H9 (cell line): Measurements from ENCODE around the gene ZNF813. TPM values are rescaled to one million over a fixed set of nuclear protein-coding genes. Genes with fewer than 3 reads are reported as not detected.
A peak's percentile ranks its signal among the peaks of the same experiment; 100 is the strongest.
"Not testable (repeated sequence)": the region's sequence is repeated elsewhere in the genome, so short reads cannot be mapped to it uniquely, and the experiment has no call there.

Source experiments
- DNase-seq: peaks from one replicate; pipeline ENCODE4 v3.0.0-alpha.2; 2017
- H2AFZ ChIP-seq: one replicate; pipeline ENCODE4 v1.6.1; 2013; ENCODE audit warnings: mild to moderate bottlenecking, low read length, control low read depth, moderate library complexity
- H2AK5ac ChIP-seq: 2 replicates; pipeline ENCODE4 v1.6.1; 2013; ENCODE audit warnings: low read length, control low read depth, mixed read lengths; ENCODE audit not compliant: insufficient read length
- H2BK120ac ChIP-seq: one replicate; pipeline ENCODE4 v1.6.1; 2013; ENCODE audit warnings: low read depth, mild to moderate bottlenecking, low read length, control low read depth, inconsistent platforms; ENCODE audit not compliant: poor library complexity, severe bottlenecking
- H2BK12ac ChIP-seq: 2 replicates; pipeline ENCODE4 v1.6.1; 2013; ENCODE audit warnings: low read length, control low read depth, mixed read lengths, low read depth; ENCODE audit not compliant: insufficient read length
- H2BK15ac ChIP-seq: 2 replicates; pipeline ENCODE4 v1.6.1; 2013; ENCODE audit warnings: low read depth, low read length, control low read depth
- H2BK20ac ChIP-seq: one replicate; pipeline ENCODE4 v1.6.1; 2013; ENCODE audit warnings: low read depth, mild to moderate bottlenecking, low read length, control low read depth, inconsistent platforms; ENCODE audit not compliant: poor library complexity, severe bottlenecking
- H2BK5ac ChIP-seq: 2 replicates; pipeline ENCODE4 v1.6.1; 2013; ENCODE audit warnings: low read length, control low read depth, mixed read lengths; ENCODE audit not compliant: insufficient read length
- H3K14ac ChIP-seq: 2 replicates; pipeline ENCODE4 v1.6.1; 2013; ENCODE audit warnings: low read length, control low read depth; ENCODE audit not compliant: insufficient read depth
- H3K18ac ChIP-seq: 2 replicates; pipeline ENCODE4 v1.6.1; 2013; ENCODE audit warnings: low read depth, mild to moderate bottlenecking, mixed read lengths, low read length, control low read depth; ENCODE audit not compliant: insufficient read length
- H3K23ac ChIP-seq: 2 replicates; pipeline ENCODE4 v1.6.1; 2013; ENCODE audit warnings: low read length, control low read depth, mixed read lengths, low read depth; ENCODE audit not compliant: insufficient read length
- H3K23me2 ChIP-seq: 2 replicates; pipeline ENCODE4 v1.6.1; 2013; ENCODE audit warnings: low read depth, mild to moderate bottlenecking, mixed read lengths, low read length, control low read depth; ENCODE audit not compliant: insufficient read length, poor library complexity, severe bottlenecking
- H3K27ac ChIP-seq: 2 replicates; pipeline ENCODE4 v1.5.1; 2013; ENCODE audit warnings: low read length, control low read depth, mixed read lengths, low read depth; ENCODE audit not compliant: insufficient read length
- H3K27me3 ChIP-seq: 2 replicates; pipeline ENCODE4 v1.6.1; 2013; ENCODE audit warnings: low read length, control low read depth, inconsistent platforms; ENCODE audit not compliant: insufficient read depth
- H3K4ac ChIP-seq: 2 replicates; pipeline ENCODE4 v1.6.1; 2013; ENCODE audit warnings: low read depth, mild to moderate bottlenecking, control low read depth, inconsistent platforms, low read length, moderate library complexity
- H3K4me1 ChIP-seq: 2 replicates; pipeline ENCODE4 v1.6.1; 2013; ENCODE audit warnings: low read length, control low read depth, inconsistent platforms; ENCODE audit not compliant: insufficient read depth
- H3K4me2 ChIP-seq: 2 replicates; pipeline ENCODE4 v1.6.1; 2013; ENCODE audit warnings: low read length, control low read depth, mixed read lengths; ENCODE audit not compliant: insufficient read length, insufficient read depth
- H3K56ac ChIP-seq: 2 replicates; pipeline ENCODE4 v1.6.1; 2013; ENCODE audit warnings: low read depth, mild to moderate bottlenecking, mixed read lengths, low read length, control low read depth; ENCODE audit not compliant: insufficient read length
- H3K79me1 ChIP-seq: 2 replicates; pipeline ENCODE4 v1.6.1; 2013; ENCODE audit warnings: low read depth, mild to moderate bottlenecking, moderate library complexity, low read length, control low read depth, inconsistent platforms; ENCODE audit not compliant: insufficient read depth, poor library complexity, severe bottlenecking
- H3K79me2 ChIP-seq: 2 replicates; pipeline ENCODE4 v1.6.1; 2013; ENCODE audit warnings: low read length, control low read depth, inconsistent platforms; ENCODE audit not compliant: insufficient read depth
- H3K9ac ChIP-seq: 2 replicates; pipeline ENCODE4 v1.6.1; 2013; ENCODE audit warnings: low read length, control low read depth, mixed read lengths; ENCODE audit not compliant: insufficient read length; ENCODE audit errors: extremely low read depth
- H3K9me3 ChIP-seq: one replicate; pipeline ENCODE4 v1.6.1; 2013; ENCODE audit warnings: low read depth, low read length, inconsistent platforms; ENCODE audit not compliant: control insufficient read depth
- H3T11ph ChIP-seq: one replicate; pipeline ENCODE4 v1.6.1; 2013; ENCODE audit warnings: mild to moderate bottlenecking, low read length, control low read depth, inconsistent platforms
- H4K20me1 ChIP-seq: one replicate; pipeline ENCODE4 v1.6.1; 2013; ENCODE audit not compliant: control insufficient read depth, insufficient read length, insufficient read depth
- H4K5ac ChIP-seq: 2 replicates; pipeline ENCODE4 v1.6.1; 2013; ENCODE audit warnings: low read depth, mild to moderate bottlenecking, mixed read lengths, low read length, control low read depth; ENCODE audit not compliant: insufficient read length
- H4K8ac ChIP-seq: replicated peaks from 2 replicates; pipeline ENCODE4 v1.6.1; 2013; ENCODE audit warnings: low read length, control low read depth, mixed read lengths, low read depth; ENCODE audit not compliant: insufficient read length
- H4K91ac ChIP-seq: 2 replicates; pipeline ENCODE4 v1.6.1; 2013; ENCODE audit warnings: low read depth, mild to moderate bottlenecking, moderate library complexity, mixed read lengths, low read length, control low read depth; ENCODE audit not compliant: insufficient read length
- H3K27ac Mint-ChIP-seq, 3 experiments: 2 replicates in 2 of 3; 3 replicates in 1 of 3; pipeline ENCODE4 v1.8.0; 2020 to 2021; ENCODE audit warnings: mixed read lengths in 3 of 3, mild to moderate bottlenecking in 1 of 3, moderate library complexity in 1 of 3
- H3K27me3 Mint-ChIP-seq: 2 replicates; pipeline ENCODE4 v1.8.0; 2021; ENCODE audit warnings: low read depth, mild to moderate bottlenecking, moderate library complexity, mixed read lengths
- H3K36me3 Mint-ChIP-seq, 3 experiments: 2 replicates in 2 of 3; 3 replicates in 1 of 3; pipeline ENCODE4 v1.8.0; 2020 to 2021; ENCODE audit warnings: low read depth in 3 of 3, mixed read lengths in 3 of 3; ENCODE audit not compliant: insufficient read depth in 1 of 3
- H3K4me1 Mint-ChIP-seq, 2 experiments: 2 replicates each; pipeline ENCODE4 v1.8.0; 2020; ENCODE audit warnings: mixed read lengths in 2 of 2
- H3K4me3 Mint-ChIP-seq, 2 experiments: 2 replicates in 1 of 2; 3 replicates in 1 of 2; pipeline ENCODE4 v1.8.0; 2020 to 2021; ENCODE audit warnings: mild to moderate bottlenecking in 2 of 2, mixed read lengths in 2 of 2, moderate library complexity in 1 of 2
- H3K9me3 Mint-ChIP-seq, 2 experiments: 2 replicates in 1 of 2; 3 replicates in 1 of 2; pipeline ENCODE4 v1.8.0; 2020; ENCODE audit warnings: mild to moderate bottlenecking in 2 of 2, mixed read lengths in 2 of 2, moderate library complexity in 1 of 2
- CTCF ChIP-seq: fragments of 200-600 bp; sonication (generic); conservative IDR thresholded peaks from 3 replicates; pipeline ENCODE4 v1.8.0; 2021; ENCODE audit warnings: antibody characterized with exemption, mild to moderate bottlenecking
- WGBS: extraction: QIAGEN DNeasy Blood & Tissue Kit; methylation state at CpG from one replicate; pipeline ENCODE4 v1.1.7; 2013; ENCODE audit warnings: missing lambda C conversion rate, low lambda C conversion rate, mixed read lengths; ENCODE audit not compliant: insufficient read length; ENCODE audit errors: extremely low coverage; 5-methylcytosine and 5-hydroxymethylcytosine counted together
- total RNA-seq: library from RNA; stranded (reverse); gene quantifications from 2 replicates; pipeline ENCODE4 v1.2.1, GENCODE V29; 2021

Gene ZNF813
- total RNA-seq, 1 experiment from 2014 or later = 17.3 TPM

- no CpG with 5 or more reads among the region's 11 CpGs for WGBS
- H2BK5ac ChIP-seq = no peak overlapping the region
- no peaks in the 10 kb centered on the region for H3K36me3 Mint-ChIP-seq
- no peaks in the 10 kb centered on the region for H3K23me2 ChIP-seq
- no peaks in the 10 kb centered on the region for H3K27me3 ChIP-seq
- H3K23ac ChIP-seq = no peak overlapping the region
- H4K8ac ChIP-seq = no peak overlapping the region
- no peak overlapping the region for H3K18ac ChIP-seq
- H3K56ac ChIP-seq = no peak overlapping the region
- TF ChIP-seq CTCF = peak; percentile 94
- H2BK20ac ChIP-seq = no peak overlapping the region
- H2AFZ ChIP-seq = no peak overlapping the region
- H4K20me1 ChIP-seq = no peaks in the 10 kb centered on the region
- H3K14ac ChIP-seq = no peak overlapping the region; the same call in 1 of the 2 replicates
- H3K27me3 Mint-ChIP-seq = no peaks in the 10 kb centered on the region; the same call in 1 of the 2 replicates
- H3K4ac ChIP-seq = no peak overlapping the region
- H3K27ac Mint-ChIP-seq = no peak overlapping the region
- no peak overlapping the region for H3T11ph ChIP-seq
- no peaks in the 10 kb centered on the region for H3K79me1 ChIP-seq
- H3K27ac ChIP-seq = no peak overlapping the region
- H2BK120ac ChIP-seq = no peak overlapping the region
- H3K4me3 Mint-ChIP-seq = peak overlapping the region in 1 of 2 experiments; percentile 27; a peak in 3 of 5 replicates
- no peaks in the 10 kb centered on the region for H3K9me3 Mint-ChIP-seq
- H3K9ac ChIP-seq = no peak overlapping the region
- peak; percentile 90 for DNase-seq
- H3K4me1 Mint-ChIP-seq = peaks cover 5 to 8% of the 10 kb centered on the region in 2 experiments
- no peak overlapping the region for H4K91ac ChIP-seq
- no peak overlapping the region for H2BK15ac ChIP-seq
- no peaks in the 10 kb centered on the region for H3K9me3 ChIP-seq
- no peak overlapping the region for H2BK12ac ChIP-seq
- H3K4me1 ChIP-seq = no peaks in the 10 kb centered on the region
- H3K4me2 ChIP-seq = no peak overlapping the region
- no peak overlapping the region for H4K5ac ChIP-seq
- no peak overlapping the region for H2AK5ac ChIP-seq
- H3K79me2 ChIP-seq = no peaks in the 10 kb centered on the region
Measured at GRCh38 chr19:53511933-53512374, 44.4 kb downstream of the ZNF813 start.

- not testable (repeated sequence) for H3K9me3 Mint-ChIP-seq, H3K4me3 Mint-ChIP-seq, H3K14ac ChIP-seq, H3K27ac ChIP-seq, H3T11ph ChIP-seq, H4K91ac ChIP-seq, H3K27me3 ChIP-seq, H3K9ac ChIP-seq, H3K18ac ChIP-seq, H3K9me3 ChIP-seq, H2BK15ac ChIP-seq, H2AK5ac ChIP-seq, H4K20me1 ChIP-seq, H3K4ac ChIP-seq, H4K5ac ChIP-seq, DNase-seq, H3K79me2 ChIP-seq, H3K4me1 Mint-ChIP-seq, H3K27me3 Mint-ChIP-seq, H3K23me2 ChIP-seq, H4K8ac ChIP-seq, H3K4me1 ChIP-seq, H3K79me1 ChIP-seq, H2BK5ac ChIP-seq, H2AFZ ChIP-seq, H3K4me2 ChIP-seq, H3K27ac Mint-ChIP-seq, H3K36me3 Mint-ChIP-seq, H2BK12ac ChIP-seq, H3K56ac ChIP-seq, H2BK120ac ChIP-seq, H2BK20ac ChIP-seq, H3K23ac ChIP-seq
- WGBS = no CpG with 5 or more reads among the region's 3 CpGs
Measured at GRCh38 chr19:53515047-53515446, 47.5 kb downstream of the ZNF813 start.
